Urinary bladder (tissue), 4 donors: ENCODE measurements around the gene ZNF687. TPM values are rescaled to one million over a fixed set of nuclear protein-coding genes. Genes with fewer than 3 reads are reported as not detected.
"Not testable (repeated sequence)": the region's sequence is repeated elsewhere in the genome, so short reads cannot be mapped to it uniquely, and the experiment has no call there.

Source experiments
- DNase-seq: peaks from one replicate; pipeline ENCODE4 v3.0.0-alpha.2; 2015; ENCODE audit errors: extremely low spot score
- H3K27ac ChIP-seq: one replicate; pipeline ENCODE4 v1.5.1; 2013; ENCODE audit warnings: low read depth, mild to moderate bottlenecking, moderate library complexity
- H3K36me3 ChIP-seq: one replicate; pipeline ENCODE4 v1.6.1; 2013; ENCODE audit warnings: mild to moderate bottlenecking, moderate library complexity; ENCODE audit not compliant: insufficient read depth
- H3K4me1 ChIP-seq: one replicate; pipeline ENCODE4 v1.6.1; 2013; ENCODE audit warnings: mild to moderate bottlenecking, moderate library complexity; ENCODE audit not compliant: insufficient read depth
- H3K4me3 ChIP-seq: one replicate; pipeline ENCODE4 v1.5.1; 2013; ENCODE audit warnings: low read depth, low read length
- WGBS: extraction: QIAGEN DNeasy Blood & Tissue Kit; methylation state at CpG from one replicate; pipeline ENCODE4 v1.1.7; 2013; 5-methylcytosine and 5-hydroxymethylcytosine counted together
- polyA plus RNA-seq: library from polyadenylated mRNA; stranded (reverse); fragments of 200-250 nt; gene quantifications from one replicate; pipeline ENCODE4 v1.2.3, GENCODE V29; 2013
- total RNA-seq: library from RNA; depleted of rRNA; stranded (reverse); fragments of >200 nt; gene quantifications from one replicate; pipeline ENCODE4 v1.2.3, GENCODE V29; 2014
- donor health status: healthy with polysubstance abuse.
- donor health status: healthy.

ZNF687 gene
- total and polyA plus RNA-seq, 2 donors, result 8.1 to 15.9 TPM

DNA sequence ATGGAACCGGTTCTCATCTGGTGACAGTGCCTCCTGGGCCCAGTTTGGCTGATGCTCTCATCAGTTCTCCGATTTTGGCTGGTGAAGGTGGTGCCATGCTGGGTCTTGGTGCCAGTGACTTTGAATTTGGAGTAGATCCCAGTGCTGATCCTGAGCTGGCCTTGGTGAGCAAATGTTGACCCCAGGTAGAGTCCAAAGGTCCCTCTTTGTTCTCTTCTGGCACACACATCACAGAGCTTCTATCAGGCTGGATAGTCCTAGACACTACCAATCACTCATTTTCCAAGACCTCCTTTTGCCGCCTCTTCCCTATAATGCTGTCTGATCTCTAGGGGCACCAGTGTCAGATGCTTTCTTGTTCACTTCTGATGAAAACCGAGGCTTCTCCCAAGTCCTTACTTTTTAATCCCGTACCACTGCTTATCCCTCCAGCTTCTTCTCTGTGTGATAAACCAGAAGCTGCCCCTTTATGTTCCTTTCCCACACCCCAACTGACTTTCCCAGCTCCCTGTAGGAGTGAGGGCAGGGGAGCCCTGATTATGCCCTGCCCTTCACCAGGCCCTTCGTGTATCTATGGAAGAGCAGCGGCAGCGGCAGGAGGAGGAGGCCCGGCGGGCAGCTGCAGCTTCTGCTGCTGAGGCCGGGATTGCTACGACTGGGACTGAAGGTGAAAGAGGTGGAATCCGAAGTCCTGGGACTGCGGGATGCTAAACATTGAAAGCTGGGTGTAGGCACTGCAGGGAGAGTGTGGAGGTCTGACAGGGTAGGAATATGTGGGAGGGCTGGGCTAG lies 16.5 kb upstream of the ZNF687 start:
- no peaks in the 10 kb centered on the region for H3K4me1 ChIP-seq
- WGBS, result 92% methylated on average over 14 of the region's 14 CpGs

DNA sequence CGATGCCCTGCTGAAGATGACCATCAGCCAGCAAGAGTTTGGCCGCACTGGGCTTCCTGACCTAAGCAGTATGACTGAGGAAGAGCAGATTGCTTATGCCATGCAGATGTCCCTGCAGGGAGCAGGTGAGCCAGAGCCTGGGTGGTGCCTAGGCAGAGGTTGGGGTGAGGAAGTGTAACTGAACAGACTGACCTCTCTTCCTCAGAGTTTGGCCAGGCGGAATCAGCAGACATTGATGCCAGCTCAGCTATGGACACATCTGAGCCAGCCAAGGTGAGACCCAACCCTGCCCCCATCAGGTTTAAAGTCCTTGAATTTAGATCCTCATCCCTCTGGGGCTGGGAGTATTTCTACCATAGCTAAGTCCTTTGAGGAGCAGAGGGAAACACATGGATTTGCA lies 15.8 kb upstream of the ZNF687 start:
- no peak for DNase-seq
- Histone ChIP-seq H3K36me3 (peaks cover 4% of the 10 kb centered on the region), H3K4me1 (no peaks in the 10 kb centered on the region), H3K4me3 (no peak overlapping the region), H3K27ac (no peak overlapping the region)
- WGBS, result 91% methylated on average over 3 of the region's 3 CpGs

More for the DNA sequence above, 16.5 kb upstream of the ZNF687 start:
- Histone ChIP-seq H3K4me3 (no peak overlapping the region), H3K27ac (no peak overlapping the region), H3K36me3 (peaks cover 4% of the 10 kb centered on the region)
- no peak for DNase-seq

- Histone ChIP-seq H3K36me3 (peaks cover 4% of the 10 kb centered on the region), H3K4me3 (no peak overlapping the region), H3K4me1 (no peaks in the 10 kb centered on the region), H3K27ac (no peak overlapping the region)
- 85% methylated on average over 8 of the region's 8 CpGs for WGBS
- DNase-seq, result no peak
Measured at GRCh38 chr1:151266821-151267220, 15.3 kb upstream of the ZNF687 start.

GRCh38 chr1:151267760-151268159 lies 14.3 kb upstream of the ZNF687 start:
- Histone ChIP-seq H3K36me3 (peaks cover 4% of the 10 kb centered on the region), H3K4me1 (no peaks in the 10 kb centered on the region), H3K27ac (no peak overlapping the region), H3K4me3 (no peak overlapping the region)
- no peak for DNase-seq
- 77% methylated on average over 4 of the region's 4 CpGs for WGBS

GRCh38 chr1:151273924-151274466 lies 8.1 kb upstream of the ZNF687 start:
- Histone ChIP-seq H3K27ac (no peak overlapping the region), H3K4me1 (no peaks in the 10 kb centered on the region), H3K4me3 (no peak overlapping the region), H3K36me3 (no peaks in the 10 kb centered on the region)
- WGBS, result 87% methylated on average over 3 of the region's 3 CpGs
- no peak for DNase-seq

DNA sequence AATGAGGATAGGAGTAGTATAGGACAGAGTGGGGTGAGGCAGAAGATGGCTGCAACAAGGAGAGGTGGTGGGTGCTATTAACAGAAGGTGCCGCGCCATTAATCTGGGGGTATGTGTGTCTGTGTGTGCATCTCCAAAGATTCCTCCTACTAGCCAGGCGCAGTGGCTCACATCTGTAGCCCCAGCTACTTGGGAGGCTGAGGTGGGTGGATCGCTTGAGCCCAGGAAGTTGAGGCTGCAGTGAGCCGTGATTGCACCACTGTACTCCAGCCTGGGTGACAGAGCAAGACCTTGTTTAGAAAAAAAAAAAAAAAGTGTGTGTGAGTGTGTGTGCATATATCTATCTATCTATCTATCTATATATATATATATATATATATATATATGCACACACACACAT lies 6.8 kb upstream of the ZNF687 start:
- DNase-seq, H3K4me1 ChIP-seq, H3K4me3 ChIP-seq, H3K36me3 ChIP-seq, H3K27ac ChIP-seq: not testable (repeated sequence)
- 88% methylated on average over 5 of the region's 5 CpGs for WGBS

DNA sequence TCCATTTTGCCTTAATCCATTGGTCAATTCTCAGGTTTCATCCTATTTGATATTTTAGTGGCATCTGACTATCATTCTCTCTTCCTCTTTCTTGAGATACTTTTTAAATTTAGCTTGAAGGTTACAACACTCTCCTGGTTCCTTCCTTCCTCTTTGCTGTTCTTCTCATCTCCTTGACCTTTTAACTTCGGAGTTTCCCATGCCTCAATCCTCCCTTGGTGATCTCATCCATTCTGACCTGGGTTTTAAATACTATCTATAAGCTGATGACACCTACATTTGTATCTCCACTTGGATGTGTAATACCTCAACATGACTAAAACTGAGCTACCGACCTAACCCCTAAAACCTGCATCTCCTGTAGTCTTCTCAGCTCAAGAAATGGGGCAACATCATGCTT lies 4.8 kb upstream of the ZNF687 start:
- 76% methylated on average over 2 of the region's 2 CpGs for WGBS
- no peak for DNase-seq
- H3K36me3 ChIP-seq, result no peaks in the 10 kb centered on the region
- no peaks in the 10 kb centered on the region for H3K4me1 ChIP-seq
- H3K27ac ChIP-seq, result no peak overlapping the region
- H3K4me3 ChIP-seq, result no peak overlapping the region

DNA sequence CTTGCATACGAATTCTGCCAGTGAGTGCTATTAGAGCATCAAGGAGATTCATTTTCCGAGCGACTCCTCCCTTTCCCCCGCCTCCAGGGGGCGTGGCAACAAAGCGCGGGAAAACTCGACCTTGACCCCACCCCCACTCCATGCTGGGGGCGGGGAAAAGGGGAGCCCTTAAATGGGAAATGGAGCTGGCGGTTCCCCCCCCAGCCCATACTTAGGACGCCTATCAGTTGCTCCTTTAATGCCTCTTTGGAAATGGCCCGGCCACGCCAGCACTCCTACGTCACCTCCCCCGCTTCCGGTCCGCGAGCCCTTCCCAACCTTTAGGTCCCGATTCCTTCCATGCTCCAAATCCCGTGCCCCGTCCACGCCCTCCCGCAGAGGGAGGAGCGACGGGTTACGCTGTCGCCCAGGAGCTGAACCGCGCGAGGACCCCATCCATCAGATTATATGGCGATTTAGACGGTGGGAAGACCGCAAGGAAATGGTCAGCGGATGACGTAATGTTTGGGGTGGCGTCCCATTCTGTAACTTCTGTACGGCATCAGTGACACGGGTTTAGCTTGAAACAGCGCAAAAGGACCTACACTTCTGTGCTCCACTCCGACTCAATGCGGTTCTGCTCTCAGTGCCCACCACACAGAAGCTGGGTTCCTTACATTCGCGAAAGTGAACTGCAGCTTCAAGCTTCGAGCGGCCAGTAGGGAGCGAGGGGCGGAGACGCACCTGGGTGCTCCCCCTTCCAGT lies 702 bp upstream of the ZNF687 start:
- no peaks in the 10 kb centered on the region for H3K4me1 ChIP-seq
- H3K36me3 ChIP-seq, result no peaks in the 10 kb centered on the region
- H3K27ac ChIP-seq, result peak overlapping the region; percentile 93
- DNase-seq, result peak; percentile 96
- under 1% methylated on average over 48 of the region's 48 CpGs for WGBS
- peak overlapping the region; percentile 40 for H3K4me3 ChIP-seq

DNA sequence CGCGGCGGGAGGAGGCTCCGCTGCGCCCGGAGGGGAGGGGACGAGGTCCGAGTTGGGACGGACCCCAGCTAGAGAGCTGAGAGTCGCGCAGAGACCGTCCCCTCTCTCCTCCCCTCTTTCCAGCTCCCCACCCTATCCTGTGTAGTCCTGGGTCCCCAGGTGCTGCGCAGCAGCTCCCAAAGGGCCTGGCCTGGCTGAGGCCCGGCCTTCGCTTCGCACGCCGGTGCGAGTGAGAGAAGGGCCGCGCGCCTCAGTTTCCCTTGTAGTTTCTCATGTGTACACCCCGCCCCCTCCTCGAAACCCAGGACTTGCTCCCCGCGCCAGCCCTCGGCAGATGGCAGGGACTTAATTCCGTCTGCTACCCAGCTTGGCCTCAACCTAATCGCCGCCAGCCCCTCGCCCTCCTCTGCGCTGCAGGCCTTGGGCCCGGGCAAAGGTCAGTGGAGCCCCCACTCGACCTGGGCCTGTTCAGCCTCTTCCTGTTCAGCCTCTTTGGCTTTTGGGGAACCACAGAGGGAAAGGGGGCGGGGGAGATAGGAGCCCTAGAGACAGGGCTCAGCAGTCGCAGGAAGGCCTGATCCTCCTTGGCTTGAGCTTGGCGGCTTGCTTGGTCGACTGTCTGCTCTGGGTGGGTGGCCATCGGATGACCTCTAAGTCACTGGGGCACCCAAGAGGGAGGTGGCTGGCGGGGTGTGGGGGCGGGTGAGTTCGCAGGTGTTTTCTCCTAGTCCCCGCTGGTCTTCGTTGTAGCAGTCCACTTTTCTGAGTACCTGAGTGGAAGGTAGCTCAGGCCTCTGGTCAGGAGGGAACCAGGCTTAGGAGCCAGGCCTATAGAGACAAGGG lies 1.0 kb downstream of the ZNF687 start:
- no peak for DNase-seq
- whole genome bisulfite sequencing, result 7% methylated on average over 44 of the region's 44 CpGs
- peak overlapping the region; percentile 80 for H3K4me3 ChIP-seq

DNA sequence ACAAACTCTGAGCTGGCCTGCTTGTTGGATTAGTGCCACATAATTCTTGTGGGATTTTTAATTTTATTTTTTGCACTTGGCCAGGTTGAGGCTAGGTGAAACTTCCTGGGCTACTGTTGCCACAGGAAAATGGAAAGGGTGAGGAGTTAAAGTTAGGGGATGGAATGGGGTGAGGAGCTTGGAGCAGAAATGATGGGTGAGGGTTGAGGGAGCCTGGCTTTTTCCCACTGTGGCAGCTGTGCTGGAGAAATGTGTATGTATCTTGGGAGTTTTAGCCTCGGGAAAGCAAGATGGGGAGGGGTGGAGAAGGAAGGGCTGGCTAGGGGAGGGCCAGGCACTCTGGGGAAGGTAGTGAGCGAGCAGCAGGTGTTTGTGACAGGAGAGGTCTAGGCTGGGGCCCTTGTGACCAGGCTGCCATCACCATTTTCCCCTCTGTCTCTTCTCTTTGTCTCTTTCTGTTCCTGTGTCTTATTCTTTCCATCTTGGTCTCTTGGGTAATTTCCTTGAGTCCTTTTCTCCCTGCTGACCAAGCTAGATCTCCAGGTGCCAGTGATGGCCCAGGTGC lies 2.0 kb downstream of the ZNF687 start:
- H3K4me3 ChIP-seq, result no peak overlapping the region
- no peaks in the 10 kb centered on the region for H3K4me1 ChIP-seq
- DNase-seq, result no peak
- 54% methylated on average over 2 of the region's 2 CpGs for WGBS
- no peak overlapping the region for H3K27ac ChIP-seq
- no peaks in the 10 kb centered on the region for H3K36me3 ChIP-seq

More for the DNA sequence above, 1.0 kb downstream of the ZNF687 start:
- H3K36me3 ChIP-seq, result no peaks in the 10 kb centered on the region
- peak overlapping the region; percentile 91 for H3K27ac ChIP-seq
- H3K4me1 ChIP-seq, result no peaks in the 10 kb centered on the region

DNA sequence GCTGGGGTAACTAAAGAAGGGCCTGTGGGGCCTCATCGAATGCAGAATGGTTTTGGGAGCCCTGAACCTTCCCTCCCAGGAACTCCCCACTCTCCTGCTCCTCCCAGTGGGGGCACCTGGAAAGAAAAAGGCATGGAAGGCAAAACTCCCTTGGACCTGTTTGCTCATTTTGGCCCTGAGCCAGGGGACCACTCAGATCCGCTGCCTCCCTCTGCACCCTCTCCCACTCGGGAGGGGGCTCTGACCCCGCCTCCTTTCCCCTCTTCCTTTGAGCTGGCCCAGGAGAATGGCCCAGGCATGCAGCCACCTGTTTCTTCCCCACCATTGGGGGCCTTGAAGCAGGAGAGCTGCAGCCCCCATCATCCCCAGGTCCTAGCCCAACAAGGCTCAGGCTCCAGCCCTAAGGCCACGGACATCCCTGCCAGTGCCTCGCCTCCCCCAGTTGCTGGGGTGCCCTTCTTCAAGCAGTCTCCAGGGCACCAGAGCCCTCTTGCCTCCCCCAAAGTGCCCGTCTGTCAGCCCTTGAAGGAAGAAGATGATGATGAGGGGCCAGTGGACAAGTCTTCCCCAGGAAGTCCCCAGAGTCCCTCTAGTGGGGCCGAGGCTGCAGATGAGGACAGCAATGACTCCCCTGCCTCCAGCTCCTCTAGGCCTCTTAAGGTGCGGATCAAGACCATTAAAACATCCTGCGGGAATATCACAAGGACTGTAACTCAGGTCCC lies 4.7 kb downstream of the ZNF687 start:
- no peak for DNase-seq
- no peaks in the 10 kb centered on the region for H3K36me3 ChIP-seq
- H3K4me3 ChIP-seq, result no peak overlapping the region
- no peak overlapping the region for H3K27ac ChIP-seq
- no peaks in the 10 kb centered on the region for H3K4me1 ChIP-seq
- 84% methylated on average over 10 of the region's 10 CpGs for WGBS

DNA sequence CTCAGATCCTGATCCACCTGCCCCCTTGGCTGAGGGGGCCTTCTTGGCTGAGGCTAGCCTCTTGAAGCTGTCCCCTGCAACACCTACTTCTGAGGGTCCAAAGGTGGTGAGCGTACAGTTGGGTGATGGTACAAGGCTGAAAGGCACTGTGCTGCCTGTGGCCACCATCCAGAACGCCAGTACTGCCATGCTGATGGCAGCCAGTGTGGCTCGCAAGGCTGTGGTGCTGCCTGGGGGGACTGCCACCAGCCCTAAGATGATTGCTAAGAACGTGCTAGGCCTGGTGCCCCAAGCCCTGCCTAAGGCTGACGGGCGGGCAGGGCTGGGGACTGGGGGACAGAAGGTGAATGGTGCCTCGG lies 5.2 kb downstream of the ZNF687 start:
- H3K4me3 ChIP-seq, result no peak overlapping the region
- no peak for DNase-seq
- H3K4me1 ChIP-seq, result no peaks in the 10 kb centered on the region
- H3K36me3 ChIP-seq, result no peaks in the 10 kb centered on the region
- whole genome bisulfite sequencing, result 91% methylated on average over 7 of the region's 7 CpGs
- no peak overlapping the region for H3K27ac ChIP-seq
